Retinal pigment epithelial cell (primary cell): ENCODE results near the gene XDH.

Experiments used
- DNase-seq: peaks from one replicate; pipeline ENCODE4 v3.0.0-alpha.2; 2010; ENCODE audit warnings: low read depth
- H3K4me3 ChIP-seq: 2 replicates; pipeline ENCODE4 v1.5.1; 2011; ENCODE audit warnings: mild to moderate bottlenecking, low read length, control low read depth, moderate library complexity
- TF ChIP-seq, protein P1 (sequence below): conservative IDR thresholded peaks from 2 replicates; pipeline ENCODE4 v1.5.1; 2011; ENCODE audit warnings: low read depth, low read length, control low read depth, inconsistent platforms

XDH gene

DNA sequence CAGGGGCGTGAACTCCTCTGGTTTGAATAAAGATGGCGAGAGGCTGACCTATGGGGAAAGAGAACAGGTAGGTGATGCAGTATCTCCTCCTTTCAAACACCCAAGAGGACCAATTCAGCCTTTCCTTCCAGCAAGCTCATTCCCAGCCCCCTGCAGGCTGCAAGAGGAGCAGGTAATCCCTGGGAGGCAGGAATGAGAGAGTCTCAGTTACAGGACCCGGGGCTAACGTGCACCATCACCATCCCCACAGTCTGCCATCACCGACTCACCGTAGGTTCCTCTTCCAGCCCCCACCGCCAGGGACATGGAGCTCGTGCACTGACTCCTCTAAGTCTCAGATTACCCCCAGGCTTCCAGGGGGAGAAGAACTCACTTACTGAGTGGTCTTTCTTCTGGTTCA, 26.7 kb downstream of the XDH start:
- DNase-seq: no peak
- TF ChIP-seq, protein P1, sequence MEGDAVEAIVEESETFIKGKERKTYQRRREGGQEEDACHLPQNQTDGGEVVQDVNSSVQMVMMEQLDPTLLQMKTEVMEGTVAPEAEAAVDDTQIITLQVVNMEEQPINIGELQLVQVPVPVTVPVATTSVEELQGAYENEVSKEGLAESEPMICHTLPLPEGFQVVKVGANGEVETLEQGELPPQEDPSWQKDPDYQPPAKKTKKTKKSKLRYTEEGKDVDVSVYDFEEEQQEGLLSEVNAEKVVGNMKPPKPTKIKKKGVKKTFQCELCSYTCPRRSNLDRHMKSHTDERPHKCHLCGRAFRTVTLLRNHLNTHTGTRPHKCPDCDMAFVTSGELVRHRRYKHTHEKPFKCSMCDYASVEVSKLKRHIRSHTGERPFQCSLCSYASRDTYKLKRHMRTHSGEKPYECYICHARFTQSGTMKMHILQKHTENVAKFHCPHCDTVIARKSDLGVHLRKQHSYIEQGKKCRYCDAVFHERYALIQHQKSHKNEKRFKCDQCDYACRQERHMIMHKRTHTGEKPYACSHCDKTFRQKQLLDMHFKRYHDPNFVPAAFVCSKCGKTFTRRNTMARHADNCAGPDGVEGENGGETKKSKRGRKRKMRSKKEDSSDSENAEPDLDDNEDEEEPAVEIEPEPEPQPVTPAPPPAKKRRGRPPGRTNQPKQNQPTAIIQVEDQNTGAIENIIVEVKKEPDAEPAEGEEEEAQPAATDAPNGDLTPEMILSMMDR: no peak
- no peak overlapping the region for H3K4me3 ChIP-seq

DNA sequence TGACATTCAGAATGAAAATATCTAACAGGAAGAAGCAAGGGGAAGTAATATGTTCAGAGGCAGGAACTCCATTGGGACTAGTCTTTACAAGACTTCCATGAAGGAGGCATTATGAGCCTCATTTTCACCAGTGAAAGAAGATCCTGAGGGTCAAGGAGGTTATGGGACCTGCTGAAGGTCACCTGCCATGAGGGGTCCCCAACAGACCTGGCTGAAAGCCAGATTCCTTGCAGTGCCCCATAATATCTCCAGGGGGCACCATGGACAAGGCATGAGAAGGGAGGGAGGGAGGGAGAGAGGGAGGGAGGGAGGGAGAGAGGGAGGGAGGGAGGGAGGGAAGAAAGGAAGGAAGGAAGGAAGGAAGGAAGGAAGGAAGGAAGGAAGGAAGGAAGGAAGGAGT, 27.9 kb downstream of the XDH start:
- TF ChIP-seq, protein P1: peak; percentile 21
- no peak for DNase-seq

DNA sequence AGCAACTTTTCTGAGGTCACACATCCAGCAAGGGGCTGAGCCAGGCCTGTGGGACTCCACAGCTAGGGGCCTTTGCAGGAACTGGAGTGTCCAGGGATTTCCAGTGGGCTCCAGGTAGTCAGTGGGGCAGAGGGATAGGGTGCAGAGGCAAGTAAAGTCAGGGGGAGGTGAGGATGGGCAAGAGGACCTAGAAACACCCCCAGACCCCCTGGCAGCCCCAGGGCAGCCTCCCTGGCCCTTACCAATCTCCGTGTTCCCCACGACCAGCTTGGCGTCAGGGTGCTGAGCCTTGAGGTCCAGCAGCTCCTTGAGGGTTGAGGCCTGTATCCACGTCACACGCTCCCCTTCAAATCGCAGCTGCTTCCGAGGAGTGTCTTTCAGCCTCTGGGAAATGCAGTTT, 28.4 kb downstream of the XDH start:
- H3K4me3 ChIP-seq: no peak overlapping the region
- no peak for DNase-seq
- TF ChIP-seq, protein P1: no peak

More for the DNA sequence above, 27.9 kb downstream of the XDH start:
- H3K4me3 ChIP-seq: no peak overlapping the region

DNA sequence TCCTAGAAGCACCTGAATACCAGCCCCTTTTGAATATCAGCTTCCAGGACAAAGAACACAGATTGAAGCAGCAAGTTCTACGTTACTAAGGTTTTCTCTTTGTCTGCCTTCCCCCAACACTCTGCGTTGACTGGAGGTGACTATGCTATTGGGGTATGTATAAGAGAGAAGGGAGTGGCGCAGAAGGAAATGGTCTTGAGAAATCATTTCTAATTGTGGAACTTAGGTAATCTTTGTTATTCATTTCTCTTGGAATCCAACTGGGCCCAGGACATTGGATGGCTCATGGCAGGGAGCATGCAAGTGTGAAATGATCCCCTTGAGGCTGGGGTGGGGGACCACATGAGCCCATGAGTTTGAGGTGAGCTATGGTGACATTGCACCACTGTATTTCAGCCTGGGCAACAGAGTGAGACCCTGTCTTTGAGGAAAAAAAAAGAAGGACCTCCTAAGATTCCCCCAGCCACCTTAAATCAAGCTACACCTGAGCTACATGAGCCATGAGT, 29.7 kb downstream of the XDH start:
- peak; percentile 75 for DNase-seq

DNA sequence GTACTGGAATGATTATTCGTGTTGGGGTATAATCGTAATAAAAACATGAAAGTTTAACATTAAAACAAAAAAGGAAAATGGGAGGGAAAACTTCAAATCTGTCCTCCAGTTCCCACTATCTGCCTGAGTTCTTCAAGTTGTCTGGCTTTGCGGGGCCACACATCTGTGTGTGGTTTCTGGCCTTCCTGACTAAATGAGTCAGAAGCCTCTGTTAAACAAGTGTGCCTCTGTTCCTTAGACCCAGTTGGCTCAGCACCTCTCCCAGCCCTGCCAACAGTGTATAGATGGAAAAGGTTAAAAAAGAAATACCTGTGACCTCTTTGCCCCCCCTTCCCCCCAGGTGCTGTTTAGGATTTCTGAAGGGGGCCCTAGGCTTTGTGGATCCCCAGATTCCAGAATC, 30.2 kb downstream of the XDH start:
- H3K4me3 ChIP-seq: no peak overlapping the region
- TF ChIP-seq, protein P1: no peak
- DNase-seq: peak; percentile 45

More for the DNA sequence above, 29.7 kb downstream of the XDH start:
- TF ChIP-seq, protein P1: no peak
- no peak overlapping the region for H3K4me3 ChIP-seq

DNA sequence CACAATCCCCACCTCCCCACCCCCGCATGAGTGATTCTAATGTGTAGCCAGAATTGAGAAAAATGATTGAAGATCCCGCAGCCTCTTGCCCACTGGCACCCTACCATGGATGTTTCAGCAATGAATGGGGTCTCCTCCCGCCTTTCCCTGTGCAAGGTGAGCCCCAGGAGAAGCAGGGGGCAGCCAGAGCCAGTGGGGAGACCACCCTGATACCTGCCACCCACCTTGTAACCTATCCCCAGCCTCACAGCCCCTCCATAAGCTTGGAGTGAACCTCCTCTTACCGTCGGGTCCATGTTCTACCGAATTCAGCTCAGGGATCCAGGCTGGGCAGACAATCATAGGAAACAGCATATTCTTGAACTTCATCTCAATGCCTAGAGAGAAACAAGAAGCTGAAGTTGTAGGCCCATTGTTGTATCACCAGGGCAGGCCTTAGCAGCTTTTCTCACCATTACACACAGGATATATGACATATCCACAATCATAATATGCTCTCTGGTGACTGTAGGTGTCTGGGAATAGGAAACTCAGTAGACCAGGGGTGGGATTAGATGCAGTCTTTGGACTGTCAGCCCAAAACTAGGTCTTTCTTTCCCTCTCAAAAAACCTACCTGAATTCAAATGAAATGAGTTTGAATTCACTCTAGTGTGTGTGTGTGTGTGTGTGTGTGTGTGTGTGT, 30.9 kb downstream of the XDH start:
- no peak overlapping the region for H3K4me3 ChIP-seq
- TF ChIP-seq, protein P1: no peak
- no peak for DNase-seq

DNA sequence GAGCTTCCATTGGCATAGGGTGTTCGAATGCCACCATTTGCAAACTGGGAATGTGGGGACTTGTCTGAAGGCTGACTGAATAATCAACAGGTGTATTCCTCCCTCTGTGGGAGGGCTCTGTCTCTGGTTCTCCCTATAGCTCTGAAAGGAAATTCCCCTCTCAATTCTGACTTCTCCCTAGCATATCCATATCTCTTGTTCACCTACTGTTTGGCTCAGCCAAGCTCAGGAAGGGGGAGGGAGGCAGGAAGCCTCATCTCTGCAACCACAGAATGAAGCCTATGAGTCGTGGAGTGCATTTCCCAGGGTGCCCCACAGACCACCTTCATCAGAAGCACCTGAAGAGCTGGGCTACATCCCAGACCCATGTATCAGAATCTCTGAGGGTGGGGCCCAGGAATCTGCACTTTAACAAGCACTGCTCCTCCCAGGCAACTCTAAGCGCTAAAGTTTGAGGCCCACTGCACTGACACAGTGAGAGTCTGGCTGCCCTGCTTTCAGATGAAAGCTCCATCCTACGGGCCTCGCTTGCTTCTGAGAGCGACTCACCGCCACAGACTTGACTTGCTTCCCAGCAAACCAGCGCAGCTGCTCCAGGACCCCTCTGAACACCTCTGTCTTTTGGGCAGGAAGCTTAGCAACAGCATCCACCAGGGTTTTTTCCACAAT, 32.0 kb downstream of the XDH start:
- no peak for DNase-seq
- no peak overlapping the region for H3K4me3 ChIP-seq
- TF ChIP-seq, protein P1: no peak
